Glomerular visceral epithelial cell (primary cell): Measurements from ENCODE around the gene LRRC1.
A peak's percentile ranks its signal among the peaks of the same experiment; 100 is the strongest.

Experiments used
- DNase-seq: peaks from one replicate; pipeline ENCODE4 v3.0.0-alpha.2; 2016; ENCODE audit errors: extremely low spot score

Gene LRRC1

GRCh38 chr6:53846250-53846649 lies 51.4 kb downstream of the LRRC1 start:
- DNase-seq, result no peak

DNA sequence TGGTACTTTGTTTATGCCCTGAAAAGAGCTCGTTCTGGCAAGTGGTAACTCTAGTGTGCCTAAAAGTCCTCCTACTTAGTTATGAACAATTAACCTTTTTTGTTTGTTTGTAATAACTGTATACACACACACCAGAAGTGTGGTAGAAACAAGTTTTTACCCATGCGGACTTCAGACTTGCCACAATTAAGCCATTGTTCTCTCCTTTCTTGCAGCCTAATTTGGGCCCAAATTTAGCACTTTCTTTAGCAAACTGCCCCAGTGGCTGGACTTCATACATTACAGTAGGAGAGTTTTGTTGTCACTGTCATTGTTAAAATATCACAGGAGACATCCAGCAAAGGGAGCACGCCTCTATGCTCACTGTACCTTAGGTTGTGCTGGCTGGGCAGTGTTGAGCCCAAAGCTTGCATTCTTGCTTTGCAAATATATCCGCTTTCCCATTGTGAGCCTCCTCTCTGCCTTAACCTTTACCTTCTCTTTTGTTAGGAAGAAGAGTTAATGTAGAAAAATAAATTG lies 53.0 kb downstream of the LRRC1 start:
- no peak for DNase-seq

DNA sequence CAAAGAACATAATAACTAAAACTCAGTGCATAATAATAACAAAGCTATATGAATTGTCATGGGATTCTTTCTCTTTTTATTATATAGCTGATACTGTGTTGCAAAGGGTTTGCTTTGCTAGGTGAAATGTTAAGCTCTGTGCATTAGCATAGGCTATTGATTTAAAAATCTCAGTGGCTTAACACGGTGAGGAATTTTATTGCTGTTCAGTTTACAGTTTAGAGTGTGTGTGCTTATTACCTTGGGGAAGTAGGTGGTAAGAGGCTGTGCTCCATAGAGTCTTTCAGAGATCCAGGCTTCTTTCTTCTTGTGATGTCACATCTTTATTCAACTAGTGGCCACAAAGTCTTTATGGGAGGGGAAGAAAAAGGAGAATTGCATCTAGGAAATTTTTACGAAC lies 55.7 kb downstream of the LRRC1 start:
- DNase-seq, result no peak

DNA sequence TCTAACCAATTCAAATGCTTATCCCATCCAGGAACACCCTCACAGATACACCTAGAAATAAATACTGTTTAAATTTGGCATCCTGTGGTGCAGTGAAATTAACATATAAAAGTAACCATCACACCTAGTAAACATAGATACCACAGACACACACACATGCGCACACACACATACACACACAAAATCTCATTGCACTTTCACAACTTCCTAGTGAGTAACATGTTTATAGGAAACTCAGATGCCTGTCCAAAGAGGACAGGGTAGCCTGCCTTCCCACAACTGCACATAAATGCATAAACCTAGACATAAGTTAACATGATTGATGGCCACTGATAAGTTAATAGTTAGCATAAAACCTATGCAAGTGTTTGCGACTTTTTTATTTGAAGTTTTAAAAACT lies 56.8 kb downstream of the LRRC1 start:
- DNase-seq, result no peak

- no peak for DNase-seq
Measured at GRCh38 chr6:53852805-53853204, 58.0 kb downstream of the LRRC1 start.

DNA sequence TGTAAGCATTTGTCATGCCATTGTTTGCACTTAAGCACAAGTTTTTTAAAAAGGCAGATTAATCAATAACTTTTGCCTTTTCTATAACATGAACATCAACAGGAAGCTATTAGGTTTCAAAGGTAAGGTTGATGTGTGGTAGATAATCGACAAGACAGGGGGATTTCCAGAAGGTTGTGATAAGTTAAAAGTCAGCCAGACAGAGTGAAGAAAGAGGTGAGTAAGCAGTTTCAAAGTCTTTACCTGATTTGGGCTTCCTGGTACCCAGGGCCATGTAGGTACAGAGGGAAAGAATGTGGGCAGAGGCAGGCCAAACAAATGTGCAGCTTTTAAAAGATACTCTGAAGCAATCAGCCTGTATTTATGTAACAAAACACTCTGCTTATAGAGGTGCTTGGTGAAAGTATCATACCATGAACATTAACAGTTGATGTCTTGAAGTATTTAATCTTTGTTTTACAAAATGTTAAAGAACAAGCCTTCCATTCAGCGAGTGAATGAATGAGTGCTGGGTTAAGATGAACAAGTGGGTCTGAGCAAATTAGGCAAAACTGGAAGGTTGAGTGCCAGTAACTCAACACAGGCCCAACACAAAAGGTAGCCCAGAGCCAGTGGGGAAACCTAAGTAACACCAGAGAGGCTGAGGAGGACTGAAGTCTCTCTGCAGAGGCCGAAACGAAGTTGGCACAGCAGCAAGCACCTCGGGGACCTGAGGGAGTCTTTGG lies 60.2 kb downstream of the LRRC1 start:
- peak; percentile 16 for DNase-seq

- DNase-seq, result no peak
Measured at GRCh38 chr6:53855940-53856339, 61.1 kb downstream of the LRRC1 start.

DNA sequence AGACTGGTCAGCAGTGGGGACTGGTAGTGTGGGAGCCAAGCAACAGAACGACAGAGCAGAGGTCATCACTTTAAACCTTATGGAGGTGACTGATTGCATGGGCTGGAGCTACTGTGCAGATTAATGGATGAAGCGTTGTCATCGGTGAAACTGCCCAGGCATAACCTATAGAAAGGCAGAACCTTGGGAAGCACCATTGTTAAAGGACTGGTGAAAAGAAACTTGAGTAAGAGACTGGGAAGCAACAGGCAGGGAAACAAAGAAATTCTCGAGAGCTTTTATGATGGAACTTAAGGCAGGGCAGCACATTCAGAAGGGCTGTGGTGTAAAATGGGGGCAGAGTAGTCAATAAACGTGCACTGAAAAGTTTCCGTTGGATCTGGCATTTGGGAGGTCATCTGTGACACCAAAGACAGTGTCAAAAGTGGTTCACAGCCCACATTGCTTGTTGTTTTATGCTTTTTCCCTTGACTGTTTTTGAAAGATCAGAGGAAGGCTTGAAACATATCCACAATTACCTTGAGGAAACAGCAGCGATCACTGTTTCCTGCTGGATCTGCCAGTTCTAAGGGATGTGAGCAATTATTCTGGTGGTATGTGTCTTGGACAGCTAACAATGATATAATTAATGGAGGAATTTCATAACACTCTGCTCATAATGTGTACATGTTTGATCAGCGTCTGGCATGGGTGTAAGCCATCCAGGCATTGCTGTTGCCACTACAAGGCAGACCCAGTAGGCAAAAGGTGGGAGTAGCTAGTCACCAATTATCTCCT lies 62.7 kb downstream of the LRRC1 start:
- DNase-seq, result no peak

- no peak for DNase-seq
Measured at GRCh38 chr6:53858196-53858595, 63.4 kb downstream of the LRRC1 start.

DNA sequence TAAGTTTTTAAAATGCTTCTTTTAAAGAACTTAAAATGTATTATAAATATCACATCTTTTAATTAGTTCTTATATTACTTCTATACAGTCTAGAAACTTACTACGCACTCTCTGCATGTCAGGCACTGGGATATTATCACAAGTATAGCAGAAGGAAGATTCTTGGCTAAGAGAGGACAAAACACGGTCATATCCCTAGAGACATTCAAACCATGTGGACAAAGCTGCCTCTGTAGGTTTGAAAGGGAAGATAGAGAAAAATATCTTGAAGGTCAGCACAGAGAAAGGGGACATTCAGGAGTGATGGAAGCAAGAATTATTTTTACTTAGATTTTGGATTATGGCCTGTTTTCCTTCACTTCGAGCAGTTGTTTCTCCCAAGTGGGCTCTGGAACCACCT lies 64.1 kb downstream of the LRRC1 start:
- no peak for DNase-seq

- DNase-seq, result no peak
Measured at GRCh38 chr6:53860511-53860910, 65.7 kb downstream of the LRRC1 start.

- DNase-seq, result no peak
Measured at GRCh38 chr6:53861518-53861917, 66.7 kb downstream of the LRRC1 start.

- DNase-seq, result no peak
Measured at GRCh38 chr6:53862662-53863462, 68.1 kb downstream of the LRRC1 start.

GRCh38 chr6:53864781-53865180 lies 70.0 kb downstream of the LRRC1 start:
- no peak for DNase-seq

DNA sequence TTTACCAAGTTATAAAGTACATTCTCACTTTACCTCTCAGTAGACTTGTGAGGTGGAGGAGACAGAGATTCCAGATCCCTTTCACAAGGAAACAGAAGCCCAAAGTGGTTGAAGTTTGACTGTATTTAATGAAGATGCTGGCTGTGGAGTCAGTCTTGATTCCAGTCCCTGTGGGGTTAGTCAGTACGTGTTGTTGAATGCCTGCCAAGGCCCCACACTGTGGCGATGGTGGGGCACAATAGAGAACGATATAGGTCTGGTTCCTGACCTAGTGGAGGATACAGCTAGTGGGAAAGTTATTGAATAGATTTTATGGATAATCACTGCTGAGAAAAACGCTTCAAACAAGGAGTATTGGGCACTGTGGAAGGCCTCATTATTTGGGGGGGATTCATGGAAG lies 71.4 kb downstream of the LRRC1 start:
- DNase-seq, result peak; percentile 9

DNA sequence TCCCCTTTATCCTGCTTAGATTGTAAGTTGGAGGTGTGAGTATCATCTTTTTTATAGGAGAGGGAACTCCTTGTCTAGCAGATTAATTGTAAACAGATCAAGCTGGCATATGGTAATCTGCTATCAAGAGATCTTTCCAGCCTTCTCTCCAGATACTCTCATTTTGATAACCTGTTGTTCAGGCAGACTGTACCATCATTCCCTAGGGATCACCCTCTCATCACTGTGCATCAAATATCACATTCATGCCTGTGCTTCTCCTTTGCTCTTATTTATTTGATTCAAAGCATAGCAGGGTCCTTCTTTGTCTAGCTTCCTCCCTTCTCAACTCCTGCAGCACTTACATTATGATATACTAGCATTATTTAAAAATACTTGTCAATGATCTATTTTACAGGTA lies 73.8 kb downstream of the LRRC1 start:
- no peak for DNase-seq

GRCh38 chr6:53869964-53870363 lies 75.2 kb downstream of the LRRC1 start:
- DNase-seq, result no peak

GRCh38 chr6:53873922-53874321 lies 79.1 kb downstream of the LRRC1 start:
- no peak for DNase-seq

DNA sequence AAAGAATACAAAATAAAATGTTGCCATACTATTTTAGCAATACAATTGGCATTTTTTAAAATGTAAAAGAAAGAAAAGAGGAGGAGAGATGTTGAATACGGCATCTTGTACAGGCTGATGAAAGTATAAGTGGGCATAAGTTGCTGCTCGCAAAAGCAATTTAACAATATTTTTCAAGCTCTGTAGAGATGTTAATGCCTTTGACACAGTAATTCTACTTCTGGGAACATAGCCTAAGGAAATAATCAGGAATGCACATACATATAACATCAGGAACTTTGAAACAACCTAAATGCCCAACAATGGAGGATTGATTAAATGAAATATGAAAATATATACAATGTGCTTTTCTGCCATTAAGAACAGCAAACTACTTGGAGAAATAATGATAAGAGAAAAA lies 80.2 kb downstream of the LRRC1 start:
- DNase-seq, result no peak

DNA sequence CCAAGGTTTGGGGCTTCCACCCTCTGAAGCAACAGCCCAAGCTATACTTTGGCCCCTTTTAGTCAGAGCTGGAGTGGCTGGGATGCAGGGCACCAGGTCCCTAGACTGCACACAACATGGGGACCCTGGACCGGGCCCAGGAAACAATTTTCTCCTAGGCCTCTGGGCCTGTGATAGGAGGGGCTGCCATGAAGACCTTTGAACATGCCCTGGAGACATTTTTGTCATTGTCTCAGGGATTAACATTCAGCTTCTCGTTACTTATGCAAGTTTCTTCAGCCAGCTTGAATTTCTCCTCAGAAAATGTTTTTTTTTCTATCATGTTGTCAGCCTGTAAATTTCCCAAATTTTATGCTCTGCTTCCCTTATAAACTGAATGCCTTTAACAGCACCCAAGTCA lies 82.3 kb downstream of the LRRC1 start:
- no peak for DNase-seq

- DNase-seq, result no peak
Measured at GRCh38 chr6:53878808-53879207, 84.0 kb downstream of the LRRC1 start.

DNA sequence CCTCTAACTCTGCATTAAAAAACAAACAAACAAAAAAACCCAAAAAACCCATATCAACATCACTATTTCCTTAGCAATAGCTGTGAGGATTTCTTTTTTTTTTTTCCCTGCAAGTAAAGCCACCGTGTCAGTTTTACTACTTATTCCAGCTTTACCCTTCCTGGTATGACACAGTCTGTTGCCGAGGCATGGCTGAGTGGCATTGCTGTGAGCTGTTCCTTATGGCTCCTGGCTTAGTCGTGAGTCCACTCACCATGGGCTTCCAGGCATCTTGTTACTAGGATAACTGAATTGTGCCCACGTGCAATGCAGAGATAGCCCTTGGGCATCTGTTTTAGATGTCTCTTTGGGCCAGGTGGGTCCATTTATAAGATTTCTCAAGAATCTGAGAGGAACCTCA lies 84.8 kb downstream of the LRRC1 start:
- DNase-seq, result no peak
